ENCODE data around the gene TMEM222.
"Not testable (repeated sequence)": the region's sequence is repeated elsewhere in the genome, so short reads cannot be mapped to it uniquely, and the experiment has no call there.

Gene TMEM222

GRCh38 chr1:27381969-27382762 is 60.2 kb downstream of the TMEM222 start:
- Histone ChIP-seq H2AFZ (ENCODE audit: low read length, unreplicated experiment) (no peak overlapping the region), H3K27me3 (ENCODE audit: insufficient read depth, low read length) (no peaks in the 10 kb centered on the region), H3K79me2 (ENCODE audit: control insufficient read depth, insufficient read depth, low read length, unreplicated experiment) (no peaks in the 10 kb centered on the region), H3K36me3 (ENCODE audit: insufficient read depth, low read length) (no peaks in the 10 kb centered on the region), H3K4me3 (ENCODE audit: low read depth, low read length) (no peak overlapping the region), H3K27ac (ENCODE audit: low read depth, low read length) (no peak overlapping the region), H3K4me1 (ENCODE audit: control insufficient read depth, insufficient read depth, low read length, unreplicated experiment) (no peaks in the 10 kb centered on the region)

GRCh38 chr1:27383039-27383605 is 61.2 kb downstream of the TMEM222 start, which contains the start of gene CD164L2:
Gene CD164L2, minus strand, starts transcription at chr1:27383333. Its CDS starts 94 bp downstream, at chr1:27383239.
- Histone ChIP-seq H3K79me2 (ENCODE audit: control insufficient read depth, insufficient read depth, low read length, unreplicated experiment) (no peaks in the 10 kb centered on the region), H3K4me3 (ENCODE audit: low read depth, low read length) (no peak within 1 kb of the TSS), H3K27me3 (ENCODE audit: insufficient read depth, low read length) (no peaks in the 10 kb centered on the region)

GRCh38 chr1:27383661-27384060 is 61.7 kb downstream of the TMEM222 start:
- Histone ChIP-seq H3K4me1 (ENCODE audit: control insufficient read depth, insufficient read depth, low read length, unreplicated experiment) (no peaks in the 10 kb centered on the region), H3K27me3 (ENCODE audit: insufficient read depth, low read length) (no peaks in the 10 kb centered on the region), H3K27ac (ENCODE audit: low read depth, low read length) (no peak overlapping the region), H3K36me3 (ENCODE audit: insufficient read depth, low read length) (no peaks in the 10 kb centered on the region), H2AFZ (ENCODE audit: low read length, unreplicated experiment) (no peak overlapping the region), H3K4me3 (ENCODE audit: low read depth, low read length) (no peak overlapping the region), H3K79me2 (ENCODE audit: control insufficient read depth, insufficient read depth, low read length, unreplicated experiment) (no peaks in the 10 kb centered on the region)

More at GRCh38 chr1:27383039-27383605, 61.2 kb downstream of the TMEM222 start, which contains the start of gene CD164L2:
- no peak within 1 kb of the TSS for H3K27ac ChIP-seq (ENCODE audit: low read depth, low read length)
- no peaks in the 10 kb centered on the region for H3K36me3 ChIP-seq (ENCODE audit: insufficient read depth, low read length)
- H3K4me1 ChIP-seq (ENCODE audit: control insufficient read depth, insufficient read depth, low read length, unreplicated experiment): no peaks in the 10 kb centered on the region
- H2AFZ ChIP-seq (ENCODE audit: low read length, unreplicated experiment): no peak within 1 kb of the TSS

- H3K4me1 ChIP-seq (ENCODE audit: control insufficient read depth, insufficient read depth, low read length, unreplicated experiment); H2AFZ ChIP-seq (ENCODE audit: low read length, unreplicated experiment); H3K4me3 ChIP-seq (ENCODE audit: low read depth, low read length); H3K27ac ChIP-seq (ENCODE audit: low read depth, low read length); H3K27me3 ChIP-seq (ENCODE audit: insufficient read depth, low read length); H3K79me2 ChIP-seq (ENCODE audit: control insufficient read depth, insufficient read depth, low read length, unreplicated experiment); H3K36me3 ChIP-seq (ENCODE audit: insufficient read depth, low read length): not testable (repeated sequence)
Measured at GRCh38 chr1:27384797-27385196, 62.8 kb downstream of the TMEM222 start.

All from ACC112 (cell line).